Testis (tissue), 3 donors: ENCODE measurements around the gene RBM33. TPM values are rescaled to one million over a fixed set of nuclear protein-coding genes. Genes with fewer than 3 reads are reported as not detected.

Source experiments
- DNase-seq: peaks from one replicate; pipeline ENCODE4 v3.0.0-alpha.2; 2019
- H3K27ac ChIP-seq, 2 donors: fragments of 200-600 bp; sonication (generic); one replicate each; pipeline ENCODE4 v1.5.1; 2019
- H3K27me3 ChIP-seq: fragments of 200-600 bp; sonication (generic); one replicate; pipeline ENCODE4 v1.5.1; 2019
- H3K36me3 ChIP-seq: fragments of 200-600 bp; sonication (generic); one replicate; pipeline ENCODE4 v1.5.1; 2017; ENCODE audit warnings: low read depth; ENCODE audit errors: missing control alignments
- H3K4me1 ChIP-seq: fragments of 200-600 bp; sonication (generic); one replicate; pipeline ENCODE4 v1.5.1; 2019
- H3K4me3 ChIP-seq, 2 donors: fragments of 200-600 bp; sonication (generic); one replicate each; pipeline ENCODE4 v1.5.1; 2017 to 2019
- H3K9me3 ChIP-seq: fragments of 200-600 bp; sonication (generic); one replicate; pipeline ENCODE4 v1.5.1; 2017
- CTCF ChIP-seq, 3 experiments: fragments of 450-650 bp in 2 of 3; fragments of 200-600 bp in 1 of 3; sonication (generic) in 1 of 3; IDR thresholded peaks; one replicate each; pipeline ENCODE4 v1.5.1; 2016 to 2019; ENCODE audit warnings: antibody characterized with exemption in 3 of 3, mild to moderate bottlenecking in 2 of 3, moderate library complexity in 1 of 3
- POLR2A ChIP-seq: fragments of 450-650 bp; IDR thresholded peaks from one replicate; pipeline ENCODE4 v1.6.1; 2017; ENCODE audit warnings: antibody characterized with exemption, mild to moderate bottlenecking, moderate library complexity
- WGBS, 2 donors: methylation state at CpG; one replicate each; pipeline ENCODE4 v1.1.5; 2018; 5-methylcytosine and 5-hydroxymethylcytosine counted together
- intact Hi-C: fragments of 100-400 bp; cut with DNase I; formaldehyde crosslinking; loops from one replicate; pipeline ENCODE4 v1.15.1; 2023; ENCODE audit warnings: low total_unique reads
- polyA plus RNA-seq: library from polyadenylated mRNA; stranded (reverse); fragments of 350-450 nt; fragmentation: Illumina TruSeq; extraction: RNeasy Lipid Tissue Mini Kit (QIAGEN cat#74804); gene quantifications from one replicate; pipeline ENCODE4 v1.2.3, GENCODE V29; 2014; ENCODE audit warnings: low read depth, low replicate concordance; ENCODE audit not compliant: insufficient read depth
- total RNA-seq, 2 donors: library from RNA; depleted of rRNA; stranded (reverse); fragments of >200 nt; gene quantifications; one replicate each; pipeline ENCODE4 v1.2.3, GENCODE V29; 2016

RBM33 gene
- total and polyA plus RNA-seq, 3 donors from 2014 or later: 27.3 to 104 (median 93.4) TPM

GRCh38 chr7:155677688-155678087 lies 33.2 kb downstream of the RBM33 start:
- no peaks in the 10 kb centered on the region for H3K36me3 ChIP-seq
- TF ChIP-seq CTCF (IDR thresholded peaks at IDR 0.05) (no peak), POLR2A (no peak)
- no peak for DNase-seq
- intact Hi-C loops: no loop called here
- no peaks in the 10 kb centered on the region for H3K27me3 ChIP-seq
- 79 to 85% methylated on average over 2 of the region's 2 CpGs for WGBS, 2 donors
- no peaks in the 10 kb centered on the region for H3K9me3 ChIP-seq
- no peak overlapping the region for H3K27ac ChIP-seq
- no peaks in the 10 kb centered on the region for H3K4me1 ChIP-seq
- no peak overlapping the region for H3K4me3 ChIP-seq

GRCh38 chr7:155680124-155680523 lies 35.7 kb downstream of the RBM33 start:
- Histone ChIP-seq H3K36me3 (no peaks in the 10 kb centered on the region), H3K4me1 (no peaks in the 10 kb centered on the region), H3K4me3 (no peak overlapping the region), H3K27ac (no peak overlapping the region), H3K27me3 (no peaks in the 10 kb centered on the region), H3K9me3 (no peaks in the 10 kb centered on the region)
- intact Hi-C loops: no loop called here
- no peak for DNase-seq
- TF ChIP-seq CTCF (IDR thresholded peaks at IDR 0.05): no peak
- TF ChIP-seq POLR2A: no peak
- WGBS, 2 donors: 90% methylated on average over 3 of the region's 3 CpGs

GRCh38 chr7:155680864-155681263 lies 36.4 kb downstream of the RBM33 start:
- TF ChIP-seq POLR2A: no peak
- Histone ChIP-seq H3K9me3 (no peaks in the 10 kb centered on the region), H3K36me3 (no peaks in the 10 kb centered on the region), H3K27ac (no peak overlapping the region), H3K4me3 (no peak overlapping the region), H3K27me3 (no peaks in the 10 kb centered on the region), H3K4me1 (no peaks in the 10 kb centered on the region)
- 61 to 67% methylated on average over 2 of the region's 2 CpGs for WGBS, 2 donors
- no peak for DNase-seq
- intact Hi-C loops: no loop called here

- no peaks in the 10 kb centered on the region for H3K36me3 ChIP-seq
- intact Hi-C loops: no loop called here
Measured at GRCh38 chr7:155681663-155682062, 37.2 kb downstream of the RBM33 start.

GRCh38 chr7:155682484-155682883 lies 38.0 kb downstream of the RBM33 start:
- Histone ChIP-seq H3K27ac (no peak overlapping the region), H3K36me3 (no peaks in the 10 kb centered on the region), H3K27me3 (no peaks in the 10 kb centered on the region), H3K4me3 (no peak overlapping the region), H3K4me1 (no peaks in the 10 kb centered on the region), H3K9me3 (no peaks in the 10 kb centered on the region)
- TF ChIP-seq CTCF (IDR thresholded peaks at IDR 0.05) (no peak), POLR2A (no peak)
- 86 to 89% methylated on average over 5 of the region's 5 CpGs for WGBS, 2 donors
- no peak for DNase-seq
- intact Hi-C loops: no loop called here

More at GRCh38 chr7:155681663-155682062, 37.2 kb downstream of the RBM33 start:
- WGBS, 2 donors: 90 to 94% methylated on average over 5 of the region's 5 CpGs
- Histone ChIP-seq H3K27me3 (no peaks in the 10 kb centered on the region), H3K9me3 (no peaks in the 10 kb centered on the region), H3K4me3 (no peak overlapping the region), H3K27ac (no peak overlapping the region), H3K4me1 (no peaks in the 10 kb centered on the region)
- no peak for DNase-seq
- TF ChIP-seq CTCF (IDR thresholded peaks at IDR 0.05): no peak
- no peak for TF ChIP-seq POLR2A
